Subcutaneous abdominal adipose tissue (tissue), 5 donors: ENCODE results near the gene TRABD2B.

ENCODE experiments used
- H3K27ac ChIP-seq: one replicate; pipeline ENCODE4 v1.7.0; 2013; ENCODE audit warnings: low read depth, mild to moderate bottlenecking, inconsistent platforms, low read length, moderate library complexity
- H3K27me3 ChIP-seq, 5 donors: one replicate each; pipeline ENCODE4 v1.7.0; 2013; ENCODE audit warnings: low read length in 5 of 5, inconsistent platforms in 1 of 5; ENCODE audit not compliant: control insufficient read depth in 5 of 5, insufficient read depth in 4 of 5
- H3K36me3 ChIP-seq, 5 donors: one replicate each; pipeline ENCODE4 v1.7.0; 2013; ENCODE audit warnings: low read length in 5 of 5; ENCODE audit not compliant: control insufficient read depth in 5 of 5, insufficient read depth in 5 of 5
- H3K4me1 ChIP-seq, 5 donors: one replicate each; pipeline ENCODE4 v1.7.0; 2013; ENCODE audit warnings: low read length in 5 of 5, mild to moderate bottlenecking in 3 of 5, moderate library complexity in 1 of 5; ENCODE audit not compliant: control insufficient read depth in 5 of 5, insufficient read depth in 5 of 5
- H3K4me3 ChIP-seq, 5 donors: one replicate each; pipeline ENCODE4 v1.7.0; 2013; ENCODE audit warnings: low read length in 5 of 5, low read depth in 1 of 5
- H3K9ac ChIP-seq, 5 donors: one replicate each; pipeline ENCODE4 v1.7.0; 2013; ENCODE audit warnings: low read length in 5 of 5, mild to moderate bottlenecking in 4 of 5, moderate library complexity in 3 of 5
- H3K9me3 ChIP-seq, 5 donors: one replicate each; pipeline ENCODE4 v1.7.0; 2013; ENCODE audit warnings: low read length in 5 of 5; ENCODE audit not compliant: control insufficient read depth in 5 of 5
- donor health status: healthy.
- donor health status: healthy.
- donor health status: healthy.
- donor health status: healthy.
- donor health status: healthy.

TRABD2B gene

DNA sequence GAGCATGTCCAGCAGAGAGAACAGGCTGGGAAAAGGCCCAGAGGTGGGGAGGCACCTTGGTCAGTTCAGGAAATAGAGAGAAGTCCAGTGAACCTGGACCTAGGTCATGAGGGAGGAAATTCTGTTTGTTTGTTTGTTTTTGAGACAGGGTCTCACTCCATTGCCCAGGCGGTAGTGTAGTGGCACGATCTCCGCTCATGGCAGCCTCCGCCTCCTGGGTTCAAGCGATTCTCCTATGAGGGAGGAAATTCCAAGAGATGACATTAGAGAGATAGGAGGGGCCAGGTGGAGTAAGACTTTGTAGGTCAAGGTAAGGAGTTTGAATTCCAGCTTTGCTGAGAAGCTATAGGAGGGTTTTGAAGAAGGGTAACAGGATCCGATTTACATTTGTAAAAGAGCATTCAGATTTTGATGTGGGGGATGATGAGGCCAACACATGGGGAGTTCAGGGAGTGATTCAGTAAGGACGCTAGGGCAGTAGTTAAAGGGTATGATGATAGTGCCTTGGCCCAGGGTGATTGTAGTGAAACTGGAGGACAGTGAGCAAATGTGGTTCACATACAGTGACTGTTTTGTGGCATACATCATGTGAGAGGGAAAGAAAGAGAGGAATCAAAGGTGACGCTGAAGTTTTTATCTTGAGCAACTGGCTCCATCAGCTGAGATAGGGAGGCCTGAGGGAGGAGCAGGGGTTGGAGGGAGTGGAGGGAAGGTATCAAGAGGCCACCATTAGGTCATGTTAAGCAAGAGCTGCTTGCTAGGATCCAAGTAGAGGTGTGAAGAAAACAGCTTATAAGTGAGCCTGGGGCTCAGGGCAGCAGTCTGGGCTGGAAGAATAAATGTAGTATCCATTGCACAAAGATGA lies 8.3 kb upstream of the TRABD2B start:
- no peak overlapping the region for H3K4me3 ChIP-seq
- no peaks in the 10 kb centered on the region for H3K4me1 ChIP-seq
- no peaks in the 10 kb centered on the region for H3K9me3 ChIP-seq
- H3K27me3 ChIP-seq = peaks cover 0 to 8% (median 5%) of the 10 kb centered on the region in 5 donors
- H3K27ac ChIP-seq = no peak overlapping the region
- H3K36me3 ChIP-seq = no peaks in the 10 kb centered on the region
- H3K9ac ChIP-seq = no peak overlapping the region

DNA sequence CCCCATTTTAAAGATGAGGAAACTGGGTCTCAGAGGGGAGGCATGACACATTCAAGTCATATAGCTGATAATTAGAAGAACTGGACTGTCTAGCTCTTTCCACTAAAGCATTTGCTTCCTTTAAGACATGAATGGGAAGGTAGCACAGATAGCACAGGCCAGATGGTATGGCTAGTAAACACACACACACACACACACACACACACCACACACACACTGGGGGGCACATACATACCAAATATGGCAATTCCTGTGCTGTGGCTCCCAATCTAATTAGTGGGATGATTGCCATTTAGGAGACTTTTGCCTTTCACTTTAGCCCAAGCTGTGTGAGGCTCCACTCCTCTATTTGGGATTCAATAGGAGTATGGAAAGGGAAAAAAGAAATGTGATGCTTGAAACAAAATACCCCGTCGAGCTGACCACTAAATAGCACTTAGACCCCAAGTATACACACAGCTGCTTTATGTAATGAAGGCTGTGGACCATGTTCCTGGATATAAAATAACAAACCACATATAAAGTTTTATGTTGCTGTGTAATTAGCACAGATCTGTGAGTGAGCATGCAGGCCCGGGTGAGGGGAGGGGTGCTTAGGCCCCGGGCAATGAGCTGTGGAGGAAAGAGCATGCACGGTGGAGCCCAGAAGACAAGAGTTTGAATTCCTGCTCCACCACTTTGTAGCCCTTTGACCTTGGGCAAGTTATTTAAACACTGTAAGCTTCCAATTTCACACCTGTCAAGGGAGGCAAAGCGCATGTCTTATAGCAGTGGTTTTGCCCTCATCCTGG lies 6.8 kb upstream of the TRABD2B start:
- Histone ChIP-seq H3K27me3 (peaks cover 0 to 16% (median 7%) of the 10 kb centered on the region in 5 donors), H3K27ac (no peak overlapping the region), H3K36me3 (no peaks in the 10 kb centered on the region)

DNA sequence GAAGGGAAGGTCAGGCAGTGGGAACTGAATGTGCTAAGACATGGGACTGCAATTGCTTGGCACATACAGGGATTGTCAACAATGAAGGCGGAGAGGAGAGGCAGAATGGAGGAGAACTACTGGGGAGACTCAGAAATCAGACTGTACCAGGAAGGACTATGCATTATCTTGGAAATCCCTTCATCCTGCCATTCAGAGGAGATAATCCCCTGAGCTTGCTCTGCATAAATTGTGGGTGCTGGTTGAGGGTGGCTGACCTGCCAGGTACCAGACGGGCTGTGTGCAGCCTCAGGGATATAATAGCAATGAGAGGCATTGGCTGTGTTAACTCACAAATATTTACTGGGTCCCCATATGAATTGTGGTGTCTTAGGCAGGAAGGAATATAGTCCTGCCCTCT lies 5.0 kb upstream of the TRABD2B start:
- Histone ChIP-seq H3K9ac (no peak overlapping the region), H3K4me1 (peaks cover 0 to 5% (median 3%) of the 10 kb centered on the region in 5 donors), H3K4me3 (no peak overlapping the region), H3K27me3 (peaks cover 0 to 28% (median 18%) of the 10 kb centered on the region in 5 donors), H3K9me3 (no peaks in the 10 kb centered on the region), H3K27ac (no peak overlapping the region), H3K36me3 (no peaks in the 10 kb centered on the region)

More for the DNA sequence above, 6.8 kb upstream of the TRABD2B start:
- Histone ChIP-seq H3K9me3 (no peaks in the 10 kb centered on the region), H3K4me3 (no peak overlapping the region), H3K4me1 (no peaks in the 10 kb centered on the region), H3K9ac (no peak overlapping the region)

DNA sequence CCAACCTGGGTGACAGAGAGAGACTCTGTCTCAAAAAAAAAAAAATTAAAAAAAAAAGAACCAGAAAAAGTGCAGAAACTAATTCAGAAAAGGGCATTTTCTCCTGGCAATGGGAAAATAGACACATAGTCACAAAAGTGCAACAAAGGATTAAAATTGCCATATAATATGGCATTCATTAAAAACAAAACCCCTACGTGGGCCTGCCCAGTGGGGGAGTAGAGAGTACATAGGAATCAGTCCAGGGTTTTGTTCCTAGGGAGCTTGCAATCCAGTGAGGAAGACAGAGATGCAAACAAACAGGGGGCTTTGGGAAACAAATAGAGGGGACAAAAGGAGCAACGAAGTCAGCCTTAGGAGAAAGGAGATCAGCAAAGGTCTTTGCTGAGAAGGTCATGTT lies 4.5 kb upstream of the TRABD2B start:
- peaks cover 0 to 28% (median 20%) of the 10 kb centered on the region in 5 donors for H3K27me3 ChIP-seq
- H3K36me3 ChIP-seq = no peaks in the 10 kb centered on the region
- no peak overlapping the region for H3K9ac ChIP-seq
- no peak overlapping the region for H3K4me3 ChIP-seq
- H3K27ac ChIP-seq = no peak overlapping the region
- no peaks in the 10 kb centered on the region for H3K9me3 ChIP-seq
- H3K4me1 ChIP-seq = peaks cover 0 to 7% (median 4%) of the 10 kb centered on the region in 5 donors

DNA sequence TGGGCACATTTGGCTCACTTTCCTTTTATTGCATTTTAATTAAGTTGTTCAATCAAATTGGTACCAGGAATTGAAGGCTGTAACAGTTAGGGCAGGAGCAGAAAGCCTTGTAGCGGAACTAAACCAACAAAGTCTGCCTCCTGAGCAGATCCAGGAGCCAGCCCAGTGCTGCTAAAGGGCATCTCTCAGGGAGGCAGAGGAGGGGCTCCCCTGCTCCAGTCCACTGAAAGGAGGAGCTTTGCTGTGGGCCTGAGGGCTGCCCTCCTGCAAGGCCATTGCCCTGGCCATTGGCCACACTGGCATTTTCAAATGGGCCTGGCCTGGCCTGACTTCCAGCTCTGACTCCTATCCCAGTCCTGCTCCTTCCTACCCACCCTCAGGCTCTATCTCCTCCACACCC lies 3.7 kb upstream of the TRABD2B start:
- Histone ChIP-seq H3K9ac (no peak overlapping the region), H3K27me3 (peaks cover 0 to 34% (median 28%) of the 10 kb centered on the region in 5 donors), H3K36me3 (no peaks in the 10 kb centered on the region), H3K27ac (no peak overlapping the region), H3K4me1 (peaks cover 0 to 10% (median 4%) of the 10 kb centered on the region in 5 donors), H3K4me3 (no peak overlapping the region), H3K9me3 (no peaks in the 10 kb centered on the region)

DNA sequence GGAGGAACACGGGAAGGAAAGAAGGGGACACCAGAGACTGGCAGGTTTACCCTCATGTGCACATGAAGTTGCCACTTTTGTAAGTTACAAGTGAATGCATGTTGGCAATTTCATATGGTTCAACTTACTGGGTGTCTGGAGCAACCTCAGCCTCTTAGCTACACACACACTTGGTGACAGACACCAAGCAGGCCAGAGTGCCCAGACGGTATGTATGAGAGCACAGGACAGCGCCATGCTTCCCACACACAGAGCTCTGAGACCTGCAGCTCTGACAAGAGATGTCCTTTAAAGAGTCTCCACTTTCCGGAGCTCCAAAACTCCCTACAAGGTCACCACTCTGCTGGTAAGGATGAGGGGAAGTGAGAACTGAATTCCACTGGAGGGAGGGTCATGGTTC lies 1.9 kb upstream of the TRABD2B start:
- Histone ChIP-seq H3K36me3 (no peaks in the 10 kb centered on the region), H3K4me1 (peaks cover 0 to 10% (median 4%) of the 10 kb centered on the region in 5 donors), H3K27me3 (peaks cover 5 to 48% (median 36%) of the 10 kb centered on the region in 5 donors), H3K9me3 (no peaks in the 10 kb centered on the region), H3K4me3 (no peak overlapping the region), H3K27ac (no peak overlapping the region), H3K9ac (no peak overlapping the region)

DNA sequence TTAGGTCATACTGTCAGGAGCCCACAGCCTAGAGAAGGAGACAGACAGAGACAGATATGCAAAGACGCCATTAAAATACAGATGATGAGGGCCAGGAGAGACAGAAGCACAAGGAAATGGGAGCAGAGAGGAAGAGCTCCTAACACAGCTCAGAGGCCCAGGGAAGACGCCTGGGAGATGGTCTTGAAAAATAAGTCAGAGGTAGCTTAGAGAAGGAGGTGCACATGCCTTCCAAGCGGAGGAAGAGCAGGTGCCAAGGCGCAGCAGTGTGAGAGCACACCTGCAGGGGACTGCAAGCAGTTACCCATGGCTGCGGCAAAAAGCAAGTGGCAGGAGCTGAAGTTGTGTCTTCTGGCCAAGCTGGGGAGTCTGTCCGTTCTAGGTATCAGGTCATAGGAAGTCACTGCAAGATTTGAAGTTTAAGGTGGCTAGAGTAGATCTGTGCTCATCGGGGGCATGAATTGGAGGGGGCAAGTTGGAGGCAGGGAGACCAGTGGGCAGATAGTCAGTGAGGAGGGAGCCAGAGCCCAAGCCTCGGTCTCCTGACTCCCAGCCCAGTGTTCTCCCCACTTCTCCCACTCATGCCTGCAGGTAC lies 1.3 kb upstream of the TRABD2B start:
- Histone ChIP-seq H3K36me3 (no peaks in the 10 kb centered on the region), H3K4me3 (no peak overlapping the region), H3K9me3 (no peaks in the 10 kb centered on the region), H3K4me1 (peaks cover 0 to 10% (median 4%) of the 10 kb centered on the region in 5 donors), H3K27ac (no peak overlapping the region), H3K9ac (no peak overlapping the region), H3K27me3 (peaks cover 5 to 51% (median 38%) of the 10 kb centered on the region in 5 donors)

DNA sequence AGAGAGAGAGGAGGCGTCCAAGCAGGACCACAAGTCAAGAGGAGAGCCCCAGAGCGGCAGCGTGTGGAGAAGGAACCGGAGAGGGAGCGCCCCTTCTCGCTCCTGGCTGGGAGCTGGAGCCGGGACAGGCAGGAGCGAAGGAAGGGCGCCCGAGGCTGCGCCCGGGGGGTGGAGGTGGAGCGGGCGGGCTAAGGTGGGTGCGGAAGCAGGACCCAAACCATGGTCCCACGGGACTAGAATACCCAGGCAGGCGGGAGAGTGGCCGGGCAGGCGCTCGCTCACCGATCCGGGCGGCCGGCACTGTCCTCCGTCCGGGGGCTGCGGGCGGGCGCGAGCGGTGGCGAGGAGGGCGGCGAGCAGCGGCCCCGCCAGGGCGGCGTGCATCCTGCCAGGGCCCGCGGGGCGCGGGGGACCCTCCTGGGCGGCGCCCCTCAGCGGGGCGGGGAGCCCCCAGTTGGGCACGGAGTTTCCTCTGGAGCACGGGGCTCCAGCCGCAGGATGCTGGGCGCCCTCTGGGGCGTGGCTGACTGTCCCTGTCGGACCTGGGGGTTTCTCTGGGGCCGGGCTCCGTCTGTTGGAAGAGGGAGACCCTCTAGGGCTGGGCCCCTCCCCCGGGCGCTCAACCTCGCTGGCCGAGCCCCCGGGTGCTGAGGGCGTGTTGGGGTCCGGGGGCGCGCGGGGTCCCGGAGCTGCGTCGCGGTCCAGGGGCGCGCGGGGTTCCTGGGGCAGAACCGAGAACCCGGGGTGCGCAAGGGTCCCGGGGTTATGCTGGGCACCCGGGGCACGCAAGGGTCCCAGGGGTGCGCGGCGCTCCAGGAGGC lies 569 bp downstream of the TRABD2B start:
- H3K9me3 ChIP-seq = no peaks in the 10 kb centered on the region
- no peaks in the 10 kb centered on the region for H3K36me3 ChIP-seq
- peaks cover 5 to 51% (median 42%) of the 10 kb centered on the region in 5 donors for H3K27me3 ChIP-seq
- peak overlapping the region in 3 of 5 donors; percentile 32 to 43 (median 38) for H3K4me3 ChIP-seq
- H3K4me1 ChIP-seq = peaks cover 6 to 24% (median 17%) of the 10 kb centered on the region in 5 donors
- no peak overlapping the region for H3K27ac ChIP-seq
- H3K9ac ChIP-seq = no peak overlapping the region

DNA sequence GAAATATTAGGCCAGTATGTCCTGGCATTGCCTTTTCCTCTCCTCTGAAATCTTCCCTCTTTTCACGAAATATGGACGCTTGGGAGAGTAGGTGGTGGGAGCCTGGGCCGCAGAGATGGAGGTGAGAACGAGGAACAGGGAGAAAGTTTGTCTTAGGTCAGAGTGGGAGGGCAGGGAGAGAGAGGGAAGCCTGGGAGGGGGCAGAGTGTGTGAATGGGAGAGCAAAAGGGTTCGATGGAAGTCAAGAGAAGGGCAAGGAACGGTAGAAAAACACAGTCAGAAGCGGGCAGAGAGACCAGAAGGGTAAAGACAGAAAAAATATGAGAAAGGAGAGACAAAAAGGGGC lies 1.2 kb downstream of the TRABD2B start:
- H3K9me3 ChIP-seq = no peaks in the 10 kb centered on the region
- H3K4me1 ChIP-seq = peaks cover 6 to 24% (median 17%) of the 10 kb centered on the region in 5 donors
- no peak overlapping the region for H3K9ac ChIP-seq
- no peak overlapping the region for H3K27ac ChIP-seq
- H3K27me3 ChIP-seq = peaks cover 5 to 54% (median 42%) of the 10 kb centered on the region in 5 donors
- H3K4me3 ChIP-seq = peak overlapping the region in 1 of 5 donors; percentile 43
- H3K36me3 ChIP-seq = no peaks in the 10 kb centered on the region
